Forelimb muscle (tissue), 1 donor: Measurements from ENCODE around the gene UPK1A. TPM values are rescaled to one million over a fixed set of nuclear protein-coding genes. Genes with fewer than 3 reads are reported as not detected.
A peak's percentile ranks its signal among the peaks of the same experiment; 100 is the strongest.
"Not testable (repeated sequence)": the region's sequence is repeated elsewhere in the genome, so short reads cannot be mapped to it uniquely, and the experiment has no call there.

ENCODE experiments used
- DNase-seq: peaks from one replicate; pipeline ENCODE4 v3.0.0-alpha.2; 2013; ENCODE audit warnings: low read depth
- polyA plus RNA-seq: library from polyadenylated mRNA; unstranded; fragments of 120-200 nt; gene quantifications from one replicate; pipeline ENCODE4 v1.2.1, GENCODE V29; 2013; ENCODE audit not compliant: insufficient read length

The UPK1A gene
- polyA plus RNA-seq, 1 donor: not detected

DNA sequence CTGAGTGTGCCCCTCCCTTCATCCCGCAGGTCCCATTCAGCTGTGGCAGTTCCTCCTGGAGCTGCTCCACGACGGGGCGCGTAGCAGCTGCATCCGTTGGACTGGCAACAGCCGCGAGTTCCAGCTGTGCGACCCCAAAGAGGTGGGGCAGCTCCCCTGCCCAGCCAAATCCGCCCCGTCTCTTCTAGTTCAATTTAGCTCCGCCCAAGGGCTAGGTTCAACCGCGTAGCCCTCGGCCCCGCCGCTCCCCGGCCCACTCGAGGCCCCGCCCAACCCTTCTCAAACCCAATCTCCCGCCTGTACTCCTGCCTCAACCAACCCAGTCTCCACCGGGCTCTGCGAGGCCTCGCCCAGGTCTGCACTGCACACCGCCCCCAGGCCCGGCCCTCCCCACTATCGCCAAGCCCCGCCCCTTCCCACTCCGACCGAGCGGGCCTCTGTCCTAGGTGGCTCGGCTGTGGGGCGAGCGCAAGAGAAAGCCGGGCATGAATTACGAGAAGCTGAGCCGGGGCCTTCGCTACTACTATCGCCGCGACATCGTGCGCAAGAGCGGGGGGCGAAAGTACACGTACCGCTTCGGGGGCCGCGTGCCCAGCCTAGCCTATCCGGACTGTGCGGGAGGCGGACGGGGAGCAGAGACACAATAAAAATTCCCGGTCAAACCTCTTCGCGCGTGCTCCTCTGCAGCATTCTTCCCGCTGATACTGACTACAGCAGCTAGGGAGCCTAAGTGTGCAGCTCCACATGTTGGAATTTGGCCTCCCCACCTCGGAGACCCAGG, 21.9 kb upstream of the UPK1A start:
- DNase-seq: peak; percentile 84

DNA sequence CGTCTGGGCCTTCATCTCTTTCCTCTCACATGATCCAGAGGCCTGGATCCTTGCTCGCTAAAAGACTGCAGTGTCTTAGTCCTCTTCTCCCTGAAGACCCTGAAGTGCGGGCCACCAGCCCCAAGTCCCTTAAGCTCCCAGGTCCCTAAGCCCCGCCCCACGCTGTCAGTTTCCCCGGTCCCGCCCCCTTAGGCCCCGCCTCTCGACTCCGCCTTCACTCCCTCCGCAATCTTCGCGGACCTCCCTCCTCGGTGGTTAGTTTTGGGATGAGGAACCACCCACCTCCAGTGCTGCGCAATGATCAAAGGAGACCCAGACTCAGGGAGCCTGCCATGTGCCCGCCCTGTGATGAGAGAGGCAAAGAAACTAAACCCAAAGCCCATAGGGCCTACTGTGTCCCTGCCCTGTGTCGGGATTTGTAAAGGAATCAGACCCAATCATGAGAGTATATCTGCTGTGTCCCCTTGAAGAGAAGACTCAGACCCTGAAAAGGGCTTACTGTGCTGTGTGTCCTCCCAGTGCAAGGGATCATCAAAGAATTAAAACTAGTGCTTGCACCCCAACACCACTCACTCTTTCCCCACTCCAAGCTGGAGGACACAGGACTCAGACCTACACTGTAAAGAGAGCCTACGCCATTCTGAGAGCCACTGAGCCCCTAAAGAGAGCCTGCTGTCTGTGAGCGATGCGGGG, 21.2 kb upstream of the UPK1A start:
- no peak for DNase-seq

DNA sequence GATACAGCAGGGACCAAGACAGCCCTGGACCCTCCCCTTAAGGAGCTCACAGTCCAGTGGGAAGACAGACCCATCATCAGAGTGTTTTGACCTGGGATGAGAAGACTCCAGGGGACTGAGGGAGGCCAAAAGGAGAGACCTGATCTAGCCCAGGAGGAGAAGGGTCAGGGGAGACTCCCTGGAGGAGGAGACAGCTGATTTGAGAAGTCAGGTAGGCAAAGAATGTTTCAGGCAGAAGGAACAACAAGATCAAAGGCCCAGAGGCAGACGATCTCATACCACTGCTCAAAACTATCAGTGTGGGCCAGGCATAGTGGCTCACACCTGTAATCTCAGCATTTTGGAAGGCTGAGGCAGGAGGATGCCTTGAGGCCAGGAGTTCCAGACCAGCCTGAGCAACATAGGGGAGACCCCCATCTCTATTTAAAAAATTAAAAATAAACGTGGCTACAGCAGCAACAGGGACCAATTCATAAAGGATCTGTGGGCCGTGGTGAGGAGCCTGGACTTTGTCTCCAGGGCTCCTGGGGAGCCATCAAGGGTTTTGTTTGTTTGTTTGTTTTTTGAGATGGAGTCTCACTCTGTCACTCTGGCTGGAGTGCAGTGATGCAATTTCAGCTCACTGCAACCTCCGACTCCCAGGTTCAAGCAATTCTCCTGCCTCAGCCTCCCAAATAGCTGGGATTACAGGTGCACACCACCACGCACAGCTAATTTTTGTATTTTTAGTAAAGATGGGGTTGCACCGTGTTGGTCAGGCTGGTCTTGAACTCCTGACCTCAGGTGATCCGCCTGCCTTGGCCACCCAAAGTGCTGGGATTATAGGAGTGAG, 20.4 kb upstream of the UPK1A start:
- DNase-seq: no peak

DNA sequence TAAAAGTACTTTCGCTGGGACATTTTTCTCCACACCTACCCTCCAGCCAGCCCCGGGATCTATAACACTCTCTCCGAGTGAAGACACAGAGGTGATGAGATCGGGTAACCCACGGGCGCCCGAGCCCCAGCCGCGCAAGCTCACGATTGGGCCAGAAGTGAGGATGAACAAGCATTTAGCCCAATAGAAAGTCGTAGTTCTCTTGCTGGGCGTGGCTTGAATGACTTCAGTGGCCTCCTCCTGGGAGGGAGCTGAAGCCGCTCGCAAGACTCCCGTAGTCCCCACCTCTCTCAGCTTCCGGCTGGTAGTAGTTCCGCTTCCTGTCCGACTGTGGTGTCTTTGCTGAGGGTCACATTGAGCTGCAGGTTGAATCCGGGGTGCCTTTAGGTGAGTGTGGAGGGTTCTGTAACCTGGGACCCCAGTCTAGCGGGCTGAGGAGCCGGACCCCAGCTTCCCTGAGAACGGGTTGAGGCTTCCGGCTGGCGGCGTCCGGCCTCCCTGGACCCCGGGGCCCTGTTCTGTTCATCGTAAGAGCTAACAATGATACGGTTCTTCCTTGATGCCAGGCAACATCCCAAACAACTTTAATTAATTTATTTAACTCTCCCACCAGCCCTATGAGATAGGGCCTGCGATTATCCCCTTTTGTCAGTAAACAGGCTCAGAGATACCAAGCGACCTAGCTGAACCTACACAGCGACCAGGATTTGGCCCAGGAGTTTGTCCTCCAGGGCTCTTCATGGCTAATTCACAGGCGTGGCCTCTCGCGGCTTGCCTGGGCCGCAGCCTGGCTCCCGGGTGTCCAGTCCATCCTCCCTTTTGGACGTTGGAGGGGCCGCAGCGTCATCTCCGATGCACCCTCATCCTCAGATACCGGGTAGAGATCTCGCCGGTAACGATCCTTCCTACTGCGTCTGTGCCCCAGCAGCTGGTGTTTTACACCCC, 18.0 kb upstream of the UPK1A start, which contains the start of gene COX6B1:
COX6B1 (plus strand) TSS at position 307 of the 945 bp plus-strand sequence. CDS start 2,921 bp downstream, outside the sequence.
- peak; percentile 97 for DNase-seq

DNA sequence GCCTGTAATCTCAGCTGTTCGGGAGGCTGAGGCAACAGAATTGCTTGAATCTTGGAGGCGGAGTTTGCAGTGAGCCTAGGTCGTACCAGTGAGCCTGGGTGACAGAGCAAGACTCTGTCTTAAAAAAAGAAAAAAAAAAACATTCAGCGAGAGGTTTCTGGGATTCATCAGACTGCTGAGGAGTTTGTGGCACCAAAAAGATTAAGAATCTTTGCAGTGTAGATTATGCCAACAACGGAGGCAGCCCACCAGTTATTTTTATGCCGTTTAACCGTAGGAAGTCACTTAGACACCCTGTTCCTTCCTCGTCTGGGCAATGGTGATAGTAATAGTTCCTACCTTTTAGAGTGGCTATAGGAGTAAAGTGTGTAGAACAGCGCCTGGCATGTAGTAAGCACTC, 15.7 kb upstream of the UPK1A start:
- DNase-seq: no peak

DNA sequence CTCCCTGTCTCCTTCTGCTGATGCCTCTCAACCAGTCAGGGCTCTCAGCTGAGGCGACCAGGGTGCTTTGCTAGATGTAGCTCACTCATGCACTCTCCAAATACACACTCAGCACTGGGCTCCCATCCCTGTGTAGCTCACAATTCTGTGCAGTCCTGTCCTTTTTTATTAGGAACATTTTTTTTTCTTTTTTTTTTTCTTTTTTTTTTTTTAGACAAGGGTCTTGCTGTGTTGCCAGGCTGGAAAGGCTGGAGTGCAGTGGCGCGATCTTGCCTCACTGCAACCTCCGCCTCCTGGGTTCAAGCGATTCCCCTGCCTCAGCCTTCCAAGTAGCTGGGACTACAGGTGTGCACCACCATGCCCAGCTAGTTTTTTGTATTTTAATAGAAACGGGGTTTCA, 11.5 kb upstream of the UPK1A start:
- DNase-seq: not testable (repeated sequence)

DNA sequence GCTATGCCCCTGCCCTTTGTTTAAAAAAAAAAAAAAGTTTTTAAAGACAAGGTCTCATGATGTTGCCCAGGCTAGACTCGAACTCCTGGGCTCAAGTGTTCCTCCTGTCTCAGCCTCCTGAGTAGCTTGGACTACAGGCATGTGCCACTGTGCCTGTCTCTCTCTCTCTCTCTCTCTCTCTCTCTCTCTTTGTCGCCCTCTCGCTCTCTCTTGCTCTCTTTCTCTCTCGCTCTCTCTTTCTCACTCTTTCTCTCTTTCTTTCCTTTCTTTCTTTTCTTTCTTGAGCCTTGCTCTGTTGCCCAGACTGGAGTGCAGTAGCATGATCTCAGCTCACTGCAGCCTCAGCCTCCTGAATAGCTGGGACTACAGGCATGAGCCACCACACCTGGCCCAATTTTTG, 10.7 kb upstream of the UPK1A start:
- DNase-seq: no peak

DNA sequence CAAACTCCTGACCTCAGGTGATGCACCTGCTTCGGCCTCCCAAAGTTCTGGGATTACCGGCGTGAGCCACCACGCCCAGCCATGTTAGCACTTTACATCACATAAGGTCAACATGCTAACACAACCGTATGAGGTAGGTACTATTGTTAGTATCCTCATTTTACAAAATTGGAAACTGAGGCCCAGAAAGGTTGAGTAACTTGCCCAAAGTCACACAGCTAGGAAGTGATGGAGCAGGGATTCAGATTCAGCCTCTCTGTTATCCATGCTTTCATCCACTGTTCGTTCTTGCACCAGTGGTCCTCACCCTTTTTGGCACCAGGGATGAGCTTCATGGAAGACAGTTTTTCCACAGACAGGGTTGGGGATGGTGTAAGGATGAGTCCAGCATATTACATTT, 9.6 kb upstream of the UPK1A start:
- no peak for DNase-seq

DNA sequence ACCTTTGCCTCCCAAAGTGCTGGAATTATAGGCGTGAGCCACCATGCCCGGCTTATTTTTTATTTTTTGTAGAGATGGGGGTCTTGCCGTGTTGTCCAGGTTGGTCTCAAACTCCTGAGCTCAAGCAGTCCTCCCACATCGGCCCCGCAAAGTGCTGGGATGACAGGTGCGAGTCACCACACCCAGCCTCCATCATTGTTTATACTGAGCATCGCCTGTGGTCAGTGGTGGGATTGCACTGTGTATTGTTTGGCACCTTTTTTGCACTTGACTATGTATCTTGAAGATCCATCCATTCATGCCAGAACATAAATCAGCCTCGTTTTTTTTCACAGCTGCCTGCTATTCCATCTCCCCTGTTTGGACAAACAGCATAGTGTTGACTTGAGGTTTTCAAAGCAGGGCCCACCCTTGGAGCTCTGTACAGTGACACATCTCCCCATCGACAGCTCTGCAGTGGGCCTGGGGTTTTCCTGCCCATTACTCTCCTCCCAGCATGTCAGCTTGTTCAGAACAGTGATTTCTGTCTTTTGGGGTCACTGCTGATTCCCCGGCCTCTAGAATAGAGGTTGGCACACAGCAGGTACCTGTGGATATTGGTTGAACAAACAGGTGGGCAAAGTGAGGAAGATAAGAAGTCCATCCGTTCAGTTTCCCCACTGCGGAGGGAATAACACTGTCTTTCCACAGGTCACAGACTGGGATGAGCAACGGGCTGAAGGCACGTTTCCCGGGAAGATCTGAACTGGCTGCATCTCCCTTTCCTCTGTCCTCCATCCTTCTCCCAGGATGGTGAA, 8.2 kb upstream of the UPK1A start:
- DNase-seq: no peak

DNA sequence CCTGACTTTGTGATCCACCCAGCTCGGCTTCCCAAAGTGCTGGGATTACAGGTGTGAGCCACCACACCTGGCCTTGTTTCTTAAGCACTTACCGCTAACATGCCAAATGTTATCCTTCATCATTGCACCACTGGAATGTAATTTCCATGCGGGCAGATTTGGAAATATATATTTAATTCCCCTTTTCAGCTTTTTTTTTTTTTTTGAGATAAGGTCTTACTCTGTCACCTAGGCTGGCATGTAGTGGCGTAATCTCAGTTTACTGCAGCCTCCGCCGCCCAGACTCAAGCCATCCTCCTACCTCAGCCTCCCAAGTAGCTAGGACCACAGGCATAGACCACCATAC, 4.3 kb upstream of the UPK1A start:
- DNase-seq: no peak

DNA sequence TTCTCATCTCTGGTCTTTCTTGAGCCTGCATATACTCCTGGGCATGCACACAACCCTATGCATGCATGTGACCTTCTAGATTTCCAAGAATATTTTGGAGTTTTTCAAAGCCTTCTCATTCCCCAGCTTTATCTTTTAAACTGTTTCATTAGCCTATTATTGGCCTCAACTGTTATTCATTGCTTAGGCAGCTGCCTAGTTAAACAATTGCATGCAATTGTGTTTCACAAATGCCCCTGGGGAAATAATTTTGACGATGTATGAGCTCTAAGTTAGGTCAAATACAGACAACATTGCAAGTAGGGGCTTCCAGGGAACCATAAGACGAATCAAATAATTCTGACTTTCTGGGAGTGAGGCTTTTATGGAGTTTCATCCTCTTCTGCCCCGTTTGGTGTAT, 2.3 kb upstream of the UPK1A start:
- DNase-seq: no peak

DNA sequence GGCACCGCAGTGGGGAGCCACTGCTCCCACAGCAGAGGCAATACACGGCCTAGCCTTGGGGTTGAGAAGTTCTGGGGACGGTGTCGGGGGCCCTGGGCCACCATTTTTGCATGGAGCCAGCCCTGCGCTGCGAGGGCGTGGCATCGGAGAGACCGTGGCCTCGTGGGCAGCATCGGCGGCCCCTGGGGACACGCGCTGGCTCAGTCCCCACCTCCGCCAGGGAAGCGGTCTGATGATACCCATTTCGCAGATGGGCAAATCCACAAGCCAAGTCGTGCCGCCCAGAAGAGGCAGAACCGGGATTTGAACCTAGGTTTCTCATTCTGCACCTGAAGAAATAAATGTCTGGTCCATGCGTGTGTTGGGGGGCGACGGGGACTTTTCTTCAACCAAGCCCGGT, 1.2 kb upstream of the UPK1A start:
- DNase-seq: no peak

DNA sequence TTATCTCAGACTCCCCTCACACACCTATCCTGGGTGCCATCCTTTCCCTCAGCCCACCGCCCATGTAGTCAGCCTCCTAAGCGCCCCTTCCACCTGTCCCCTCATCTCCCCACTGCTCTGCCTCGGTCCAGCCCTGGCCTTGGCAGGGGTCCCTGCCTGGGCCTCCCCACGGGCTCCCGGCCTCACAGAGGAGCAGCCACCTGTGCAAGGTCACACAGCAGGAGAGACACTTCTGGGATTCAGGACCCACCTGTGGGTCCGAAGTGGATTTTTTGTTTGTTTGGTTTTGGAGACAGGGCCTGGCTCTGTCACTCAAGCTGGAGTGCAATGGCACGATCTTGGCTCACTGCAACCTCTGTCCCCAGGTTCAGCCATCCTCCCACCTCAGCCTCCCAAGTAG, 713 bp upstream of the UPK1A start:
- DNase-seq: no peak

DNA sequence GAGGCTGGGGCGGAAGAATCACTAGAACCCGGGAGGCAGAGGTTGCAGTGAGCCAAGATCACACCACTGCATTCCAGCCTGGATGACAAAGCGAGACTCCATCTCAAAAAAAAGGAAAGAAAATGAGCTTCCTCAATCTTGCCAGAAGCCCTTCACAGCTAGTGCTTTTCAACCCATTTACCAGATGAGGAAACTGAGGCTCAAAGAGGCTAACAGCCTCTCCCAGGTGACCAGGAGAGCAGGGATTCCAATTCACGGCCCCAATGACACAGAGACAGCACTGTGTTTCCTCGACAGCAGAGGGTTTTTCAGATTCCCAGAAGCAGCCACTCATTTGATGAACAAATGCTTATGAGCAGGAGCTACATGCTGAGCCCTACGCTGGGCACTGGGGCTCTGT, 3.2 kb downstream of the UPK1A start:
- no peak for DNase-seq

DNA sequence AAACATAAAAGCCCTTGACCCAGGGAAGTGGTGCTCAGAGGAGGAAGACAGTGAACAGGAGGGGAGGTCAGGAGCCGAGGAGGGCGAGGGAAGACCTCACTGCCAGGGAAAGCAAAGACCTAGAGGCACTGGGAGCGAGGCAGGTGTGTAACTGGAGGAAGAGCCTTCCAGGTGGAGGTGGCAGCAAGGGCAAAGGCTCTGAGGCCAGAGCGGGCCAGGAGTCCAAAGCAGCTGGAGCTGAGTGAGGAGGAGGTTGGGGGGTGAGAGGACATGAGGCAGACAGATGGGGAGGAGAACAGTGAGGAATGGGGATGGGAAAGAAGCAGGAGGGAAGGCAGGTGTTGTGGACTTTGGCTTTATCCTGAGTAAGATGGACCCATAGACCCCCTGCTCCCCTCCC, 3.7 kb downstream of the UPK1A start:
- DNase-seq: no peak

DNA sequence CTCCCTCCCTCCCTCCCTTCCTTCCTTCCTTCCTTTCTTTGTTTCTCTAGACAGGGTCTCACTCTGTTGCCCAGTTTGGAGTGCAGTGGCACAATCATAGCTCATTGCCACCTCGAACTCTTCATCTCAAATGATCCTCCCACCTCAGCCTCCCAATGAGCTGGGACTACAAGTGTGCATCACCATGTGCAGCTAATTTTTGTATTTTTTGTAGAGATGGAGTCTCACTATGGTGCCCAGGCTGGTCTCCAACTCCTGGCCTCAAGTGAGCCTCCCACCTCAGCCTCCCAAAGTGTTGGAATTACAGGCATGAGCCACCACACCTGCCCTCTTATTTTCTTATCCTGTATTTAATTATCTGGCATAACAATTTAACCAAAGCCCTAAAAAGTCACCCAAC, 4.4 kb downstream of the UPK1A start:
- no peak for DNase-seq

DNA sequence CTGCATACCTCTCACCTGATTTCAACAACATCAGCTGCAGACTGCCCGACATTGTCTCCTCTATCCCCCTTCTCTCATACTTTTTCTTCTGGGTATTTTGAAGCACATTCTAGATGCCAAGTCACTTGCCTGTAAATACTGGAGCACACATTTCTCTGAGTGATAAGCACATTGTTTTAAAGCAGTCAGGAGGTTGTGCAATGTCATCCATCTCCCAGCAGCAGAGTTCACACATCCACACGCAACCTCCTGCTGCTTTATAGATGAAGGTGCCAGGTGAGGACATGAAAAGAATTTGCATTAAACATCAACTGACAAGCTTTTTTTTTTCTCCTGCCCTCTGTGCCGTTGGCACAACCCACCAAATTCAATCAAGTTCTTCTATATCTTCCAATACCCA, 5.5 kb downstream of the UPK1A start:
- DNase-seq: no peak

DNA sequence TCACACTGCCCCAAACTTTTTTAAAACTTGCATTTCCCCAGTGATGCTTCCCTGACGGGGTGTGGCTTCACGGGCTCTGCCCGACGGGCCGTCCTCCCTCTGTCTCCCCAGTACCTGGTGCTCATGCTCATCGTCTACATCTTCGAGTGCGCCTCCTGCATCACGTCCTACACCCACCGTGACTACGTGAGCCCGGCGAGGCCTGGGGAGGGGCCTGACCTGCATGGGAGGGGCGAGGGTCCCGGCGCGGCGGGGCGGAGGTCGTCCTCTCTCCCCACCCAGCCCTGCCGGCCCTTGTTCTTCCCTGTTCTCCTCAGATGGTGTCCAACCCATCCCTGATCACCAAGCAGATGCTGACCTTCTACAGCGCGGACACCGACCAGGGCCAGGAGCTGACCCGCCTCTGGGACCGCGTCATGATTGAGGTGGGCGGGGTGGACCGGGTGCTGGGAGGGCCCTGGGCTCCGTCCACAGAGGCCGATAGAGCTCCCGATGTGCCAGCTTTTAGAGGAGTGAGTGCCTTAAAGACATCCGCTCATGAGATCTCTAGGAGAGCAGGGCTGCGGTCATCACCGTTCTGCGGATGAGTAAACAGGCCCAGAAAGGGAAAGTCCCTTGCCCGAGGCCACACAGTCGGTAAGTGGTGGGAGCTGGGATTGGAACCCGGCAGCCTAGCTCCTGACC, 6.9 kb downstream of the UPK1A start:
- DNase-seq: no peak

DNA sequence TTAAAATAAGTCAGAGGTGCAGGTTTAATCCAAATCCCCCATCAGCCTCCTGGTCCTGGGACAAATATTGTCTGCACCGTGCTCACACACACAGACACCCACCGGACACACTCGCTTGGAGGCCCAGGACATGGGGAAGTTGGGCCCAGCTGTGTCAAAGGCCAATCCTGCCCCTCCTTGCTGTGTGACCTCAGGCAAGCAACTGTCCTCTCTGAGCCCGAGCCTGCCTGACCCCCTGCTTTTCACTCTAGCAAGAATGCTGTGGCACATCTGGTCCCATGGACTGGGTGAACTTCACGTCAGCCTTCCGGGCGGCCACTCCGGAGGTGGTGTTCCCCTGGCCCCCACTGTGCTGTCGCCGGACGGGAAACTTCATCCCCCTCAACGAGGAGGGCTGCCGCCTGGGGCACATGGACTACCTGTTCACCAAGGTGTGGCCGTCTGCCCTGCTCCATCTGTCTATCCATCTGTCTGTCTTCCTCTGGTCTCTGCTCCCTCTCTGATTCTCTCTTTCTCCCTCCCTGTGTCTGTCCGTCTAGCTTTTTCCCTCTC, 9.3 kb downstream of the UPK1A start:
- DNase-seq: no peak

DNA sequence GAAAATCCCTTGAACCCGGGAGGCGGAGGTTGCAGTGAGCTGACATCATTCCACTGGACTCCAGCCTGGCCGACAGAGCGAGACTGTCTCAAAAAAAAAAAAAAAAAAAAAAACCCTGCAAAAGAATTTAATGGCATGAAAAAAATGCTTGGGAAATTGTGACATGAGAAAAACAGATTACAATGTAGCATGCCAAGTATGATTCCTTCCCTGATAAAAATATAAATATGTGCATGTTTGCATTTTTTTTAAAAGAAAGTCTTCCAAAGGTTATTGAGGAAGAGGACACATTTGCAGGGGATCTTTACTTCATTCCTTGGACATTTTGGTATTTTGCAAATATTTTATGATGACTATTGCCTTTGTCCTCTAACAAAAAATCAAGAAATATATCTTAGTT, 23.5 kb downstream of the UPK1A start:
- DNase-seq: no peak
